GM21526 (cell line): ENCODE results near the gene FBP2.
"Not testable (repeated sequence)": the region's sequence is repeated elsewhere in the genome, so short reads cannot be mapped to it uniquely, and the experiment has no call there.

ENCODE experiments used
- ATAC-seq: cut with Tn5 transposase; IDR thresholded peaks from one replicate; pipeline ENCODE4 v1.9.1; 2021; ENCODE audit warnings: moderate library complexity; ENCODE audit not compliant: unreplicated experiment, low FRiP score

The FBP2 gene

GRCh38 chr9:94607423-94607691 lies 13.7 kb upstream of the FBP2 start:
- no peak for ATAC-seq

- no peak for ATAC-seq
Measured at GRCh38 chr9:94606646-94607422, 13.2 kb upstream of the FBP2 start.

- ATAC-seq = no peak
Measured at GRCh38 chr9:94603259-94604160, 9.9 kb upstream of the FBP2 start.

GRCh38 chr9:94602666-94603065 lies 9.0 kb upstream of the FBP2 start:
- ATAC-seq = no peak

- no peak for ATAC-seq
Measured at GRCh38 chr9:94600715-94601114, 7.1 kb upstream of the FBP2 start.

GRCh38 chr9:94600258-94600657 lies 6.6 kb upstream of the FBP2 start:
- ATAC-seq = no peak

GRCh38 chr9:94599102-94599501 lies 5.5 kb upstream of the FBP2 start:
- no peak for ATAC-seq

GRCh38 chr9:94592683-94593082 lies 941 bp downstream of the FBP2 start:
- not testable (repeated sequence) for ATAC-seq

GRCh38 chr9:94591876-94592275 lies 1.7 kb downstream of the FBP2 start:
- ATAC-seq = no peak

GRCh38 chr9:94591046-94591545 lies 2.5 kb downstream of the FBP2 start:
- ATAC-seq = not testable (repeated sequence)

GRCh38 chr9:94588681-94589080 lies 4.9 kb downstream of the FBP2 start:
- ATAC-seq = no peak

GRCh38 chr9:94586814-94587213 lies 6.8 kb downstream of the FBP2 start:
- ATAC-seq = no peak

GRCh38 chr9:94586316-94586715 lies 7.3 kb downstream of the FBP2 start:
- ATAC-seq = no peak

GRCh38 chr9:94584555-94584954 lies 9.1 kb downstream of the FBP2 start:
- ATAC-seq = no peak

- ATAC-seq = no peak
Measured at GRCh38 chr9:94581728-94582127, 11.9 kb downstream of the FBP2 start.

- no peak for ATAC-seq
Measured at GRCh38 chr9:94577571-94577970, 16.1 kb downstream of the FBP2 start.

- no peak for ATAC-seq
Measured at GRCh38 chr9:94577036-94577435, 16.6 kb downstream of the FBP2 start.

GRCh38 chr9:94576131-94576530 lies 17.5 kb downstream of the FBP2 start:
- ATAC-seq = no peak

GRCh38 chr9:94568972-94569712 lies 24.5 kb downstream of the FBP2 start:
- ATAC-seq = no peak

- ATAC-seq = no peak
Measured at GRCh38 chr9:94568250-94568889, 25.3 kb downstream of the FBP2 start.

GRCh38 chr9:94567271-94567670 lies 26.4 kb downstream of the FBP2 start:
- ATAC-seq = no peak
